ENCODE results near the gene PIK3R6.

Gene PIK3R6

DNA sequence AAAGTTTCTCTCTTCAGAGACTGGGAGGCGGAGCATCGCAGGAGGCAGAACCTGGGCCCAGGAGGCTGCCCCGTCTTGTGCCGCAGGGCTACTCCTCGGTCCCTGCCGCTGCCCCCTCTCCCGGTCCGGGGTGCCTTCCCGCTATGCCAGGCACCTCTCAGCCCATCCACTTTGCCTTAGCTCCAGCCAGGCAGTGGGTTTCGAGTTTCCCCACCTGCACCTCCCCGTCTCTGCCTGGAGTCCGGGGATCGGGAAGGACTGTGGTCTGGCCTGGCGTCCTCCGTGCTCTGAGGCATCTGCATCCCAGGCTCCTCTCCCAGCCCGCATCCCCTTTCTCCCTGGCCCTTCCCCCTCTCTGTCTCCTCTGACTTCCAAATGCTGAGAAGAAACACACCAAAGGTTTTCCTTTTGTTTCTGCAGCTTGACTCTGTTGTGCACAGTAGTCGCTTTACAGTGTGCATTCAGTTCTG lies 26.8 kb upstream of the PIK3R6 start:
- DNase-seq, result no peak

DNA sequence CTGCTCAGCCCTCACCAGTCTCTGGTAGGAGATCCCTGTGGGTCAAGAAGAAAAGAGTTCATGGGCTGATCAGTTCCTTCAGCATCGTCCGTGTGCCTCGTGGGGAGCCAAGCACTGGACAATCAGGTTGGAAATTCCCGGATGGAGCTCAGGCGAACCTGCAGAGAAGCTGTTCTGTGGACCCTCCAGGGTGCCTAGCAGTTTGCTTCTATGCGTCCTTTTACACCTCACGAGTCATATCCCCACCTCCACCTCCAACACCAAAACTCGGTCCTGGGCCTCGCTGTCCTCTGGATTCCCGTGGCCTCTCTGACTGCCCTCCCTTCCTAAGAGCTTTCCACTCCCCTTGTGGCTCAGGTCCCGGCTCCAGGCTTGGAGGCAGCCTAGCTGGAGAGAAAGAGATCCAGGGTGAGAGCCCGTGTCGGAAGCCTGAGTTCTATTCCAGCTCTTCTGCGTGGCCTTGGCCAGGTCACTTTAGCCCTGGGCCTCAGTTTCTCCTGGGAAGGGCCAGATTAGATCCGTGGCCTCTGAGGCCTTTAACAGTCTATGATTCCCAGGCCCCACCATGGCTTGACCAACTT lies 26.2 kb upstream of the PIK3R6 start:
- no peak for DNase-seq

DNA sequence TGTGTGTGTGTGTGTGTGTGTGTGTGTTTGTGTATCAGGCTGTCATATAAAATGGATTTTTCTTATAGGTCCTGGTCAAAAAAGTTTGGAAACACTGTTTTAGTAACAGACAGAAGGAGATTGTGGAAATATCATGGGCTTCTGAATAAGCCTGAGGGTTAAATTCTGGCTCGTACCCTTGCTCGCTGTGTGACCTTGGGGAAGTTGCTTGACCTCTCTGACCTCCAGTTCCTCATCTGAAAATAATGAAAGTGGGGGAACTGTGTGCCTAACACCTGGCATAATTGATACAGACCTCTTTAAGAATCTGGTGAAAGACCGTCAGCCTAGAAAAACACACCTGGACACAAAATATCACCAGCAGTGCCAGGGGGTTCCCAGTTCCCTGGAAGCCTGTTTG lies 25.6 kb upstream of the PIK3R6 start:
- DNase-seq, result no peak

DNA sequence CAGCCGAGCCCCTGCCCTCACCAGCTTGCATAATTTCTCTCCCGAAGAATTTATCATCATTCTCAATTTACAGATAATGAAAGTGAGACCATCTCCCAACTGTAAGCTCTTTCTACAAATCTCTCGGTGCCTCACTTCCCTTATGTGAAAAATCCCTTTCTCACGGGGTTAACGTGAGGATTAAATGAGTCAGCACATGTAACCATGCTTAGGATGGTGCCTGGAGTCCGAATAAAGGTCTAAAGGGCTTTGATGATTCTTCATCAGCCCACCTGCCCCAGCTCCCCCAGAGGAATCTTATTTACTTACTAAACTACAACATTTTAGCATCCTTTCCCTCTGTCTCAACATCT lies 24.8 kb upstream of the PIK3R6 start:
- DNase-seq, result no peak

DNA sequence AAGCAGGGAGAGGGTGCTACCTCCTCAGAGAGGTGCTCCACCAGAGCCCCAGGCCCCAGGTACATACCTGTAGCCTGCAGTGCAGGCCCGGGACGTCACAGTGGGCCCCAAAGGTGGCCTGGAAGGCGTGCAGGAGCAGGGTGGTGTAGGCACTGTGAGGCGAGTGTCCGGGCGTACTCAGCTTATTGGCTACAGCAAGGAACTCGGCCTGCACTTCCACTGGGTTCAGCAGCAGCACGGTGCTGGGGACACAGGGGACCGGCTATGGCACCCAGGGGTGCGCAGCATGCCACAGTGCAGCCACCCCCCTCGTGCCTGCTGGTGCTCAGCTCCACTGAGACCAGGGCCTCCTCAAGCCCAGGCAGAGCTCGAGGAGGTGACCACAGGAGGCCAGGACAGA lies 23.2 kb upstream of the PIK3R6 start:
- no peak for DNase-seq

DNA sequence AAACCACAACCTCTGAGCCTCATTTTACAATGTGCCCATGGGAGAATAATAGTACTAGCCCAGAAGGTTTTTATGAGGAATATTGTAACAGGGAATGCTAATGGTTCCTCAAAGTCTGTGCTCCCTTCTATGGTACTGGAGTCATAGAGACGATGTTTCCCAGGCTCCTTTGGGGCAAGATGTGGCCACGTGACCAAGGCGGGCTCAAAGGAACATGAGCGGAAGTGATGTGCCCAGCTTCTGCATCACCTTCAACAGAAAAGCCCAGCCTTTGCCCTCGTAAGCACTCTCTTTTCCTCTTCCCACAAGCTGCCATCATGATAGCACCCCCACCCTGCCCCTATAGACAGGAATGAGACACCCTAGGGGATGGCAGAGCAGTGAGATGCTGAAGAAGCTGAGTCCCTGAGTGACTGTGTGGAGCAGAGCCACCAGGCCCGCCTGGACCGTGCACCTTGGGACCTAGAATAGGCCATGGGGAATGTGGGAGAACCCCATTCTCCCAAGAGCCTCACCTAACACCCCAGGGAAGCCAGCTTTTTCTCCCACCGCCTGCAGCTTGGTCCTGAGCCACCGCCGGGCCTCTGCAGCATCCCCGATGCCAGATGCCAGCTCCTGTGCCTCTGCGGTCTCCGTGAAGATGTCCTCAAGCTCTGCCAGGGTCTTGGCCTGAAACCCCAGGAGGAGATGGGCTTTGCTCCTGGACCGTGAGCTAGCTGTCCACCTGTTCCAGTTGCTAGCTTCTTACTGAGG lies 22.2 kb upstream of the PIK3R6 start:
- no peak for DNase-seq

- no peak for DNase-seq
These were observed 21.3 kb upstream of the PIK3R6 start for GRCh38 chr17:8888704-8889302.

DNA sequence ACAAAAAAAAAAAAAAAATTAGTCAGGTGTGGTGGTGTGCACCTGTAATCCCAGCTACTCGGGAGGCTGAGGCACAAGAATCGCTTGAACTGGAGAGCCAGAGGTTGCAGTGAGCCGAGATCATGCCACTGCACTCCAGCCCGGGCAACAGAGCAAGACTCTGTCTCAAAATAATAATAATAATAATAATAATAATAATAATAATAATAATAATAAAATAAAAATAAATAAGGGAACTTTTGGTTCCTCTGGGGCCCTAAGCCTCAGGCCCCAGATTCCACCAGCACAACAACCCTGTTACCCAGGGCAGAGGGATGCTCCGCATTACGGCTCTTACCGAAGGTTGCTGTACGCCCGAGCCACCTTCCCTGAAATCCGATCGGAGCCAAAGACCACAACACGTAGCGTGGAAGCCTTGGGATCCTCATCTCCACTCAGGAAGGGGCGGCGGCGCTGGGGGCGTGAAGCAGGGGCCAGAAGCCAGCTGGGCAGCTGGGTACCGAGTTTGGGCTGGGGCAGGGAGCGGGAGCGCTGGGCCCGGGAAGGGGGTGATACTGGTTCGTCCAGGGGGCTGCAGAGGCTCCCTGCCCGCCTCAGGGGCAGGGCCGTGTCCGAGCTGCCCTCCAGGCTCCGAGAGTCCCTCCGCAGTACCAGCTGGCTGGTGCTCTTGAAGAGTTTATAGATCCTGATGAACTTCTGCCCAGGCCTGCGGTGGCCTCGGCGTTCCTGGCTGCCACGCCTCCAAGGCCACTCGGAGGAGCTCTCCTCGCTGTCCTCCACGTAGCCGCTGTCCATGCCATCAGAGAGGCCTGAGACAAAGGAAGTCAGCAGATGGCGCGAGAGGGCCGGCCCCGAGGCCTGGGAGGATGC lies 20.6 kb upstream of the PIK3R6 start:
- DNase-seq, result no peak

- no peak for DNase-seq
These were observed 19.8 kb upstream of the PIK3R6 start for GRCh38 chr17:8887301-8887700.

- peak; percentile 57 for DNase-seq
These were observed 18.7 kb upstream of the PIK3R6 start for GRCh38 chr17:8885967-8886684.

DNA sequence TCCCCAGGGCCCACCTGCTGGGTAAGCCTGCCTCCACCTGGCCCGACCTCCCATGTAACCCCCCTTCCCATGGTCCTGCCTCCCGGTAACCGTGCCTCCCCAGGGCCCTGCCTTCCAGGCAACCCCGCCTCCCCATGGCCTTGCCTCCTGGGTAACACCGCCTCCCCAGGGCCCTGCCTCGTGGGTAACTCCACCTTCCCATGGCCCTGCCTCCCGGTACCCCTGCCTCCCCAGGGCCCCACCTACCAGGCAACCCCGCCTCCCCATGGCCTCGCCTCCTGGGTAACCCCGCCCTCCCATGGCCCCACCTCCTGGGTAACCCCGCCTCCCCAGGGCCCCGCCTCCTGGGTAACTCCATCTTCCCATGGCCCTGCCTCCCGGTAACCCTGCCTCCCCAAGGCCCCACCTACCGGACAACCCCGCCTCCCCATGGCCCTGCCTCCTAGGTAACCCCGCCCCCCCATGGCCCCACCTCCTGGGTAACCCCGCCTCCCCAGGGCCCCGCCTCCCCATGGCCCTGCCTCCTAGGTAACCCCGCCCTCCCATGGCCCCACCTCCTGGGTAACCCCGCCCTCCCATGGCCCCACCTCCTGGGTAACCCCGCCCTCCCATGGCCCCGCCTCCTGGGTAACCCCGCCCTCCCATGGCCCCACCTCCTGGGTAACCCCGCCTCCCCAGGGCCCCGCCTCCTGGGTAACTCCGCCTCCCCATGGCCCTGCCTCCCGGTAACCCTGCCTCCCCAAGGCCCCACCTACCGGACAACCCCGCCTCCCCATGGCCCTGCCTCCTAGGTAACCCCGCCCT lies 17.9 kb upstream of the PIK3R6 start:
- peak; percentile 67 for DNase-seq

DNA sequence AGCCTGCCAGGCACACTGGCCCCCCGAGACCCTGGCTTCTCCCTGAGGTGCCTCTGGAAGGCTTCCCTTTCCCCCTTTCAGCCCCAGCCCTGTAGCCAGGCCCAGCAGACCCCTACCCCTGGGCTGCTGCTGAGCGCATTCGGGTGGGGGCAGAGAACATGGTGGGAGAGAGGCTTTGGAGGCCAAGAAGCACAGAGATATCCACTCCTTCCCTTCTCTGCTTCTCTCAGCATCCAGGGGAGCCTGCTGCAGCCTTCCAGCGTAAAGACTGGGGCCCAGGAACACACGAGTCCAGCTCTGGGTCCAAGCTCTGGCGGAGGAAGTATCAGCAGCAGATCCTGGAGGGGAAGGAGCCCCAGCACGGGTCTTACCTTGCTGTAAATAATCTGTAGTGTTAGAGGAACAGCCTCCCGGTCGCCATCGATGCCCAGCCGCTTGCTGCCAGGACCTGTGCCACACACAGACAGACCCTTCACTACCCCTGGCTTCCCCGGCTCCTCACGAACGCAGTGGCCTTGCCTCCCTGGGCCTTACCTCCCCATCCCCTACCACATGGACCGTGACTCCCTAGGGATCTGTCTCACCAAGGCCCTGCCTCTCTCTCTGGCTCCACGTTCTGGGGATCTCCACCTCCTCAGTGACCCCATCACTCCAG lies 17.0 kb upstream of the PIK3R6 start:
- no peak for DNase-seq

- no peak for DNase-seq
These were observed 15.9 kb upstream of the PIK3R6 start for GRCh38 chr17:8883353-8883752.

- DNase-seq, result no peak
These were observed 14.1 kb upstream of the PIK3R6 start for GRCh38 chr17:8881606-8882005.

GRCh38 chr17:8880466-8880865 lies 13.0 kb upstream of the PIK3R6 start:
- DNase-seq, result no peak

DNA sequence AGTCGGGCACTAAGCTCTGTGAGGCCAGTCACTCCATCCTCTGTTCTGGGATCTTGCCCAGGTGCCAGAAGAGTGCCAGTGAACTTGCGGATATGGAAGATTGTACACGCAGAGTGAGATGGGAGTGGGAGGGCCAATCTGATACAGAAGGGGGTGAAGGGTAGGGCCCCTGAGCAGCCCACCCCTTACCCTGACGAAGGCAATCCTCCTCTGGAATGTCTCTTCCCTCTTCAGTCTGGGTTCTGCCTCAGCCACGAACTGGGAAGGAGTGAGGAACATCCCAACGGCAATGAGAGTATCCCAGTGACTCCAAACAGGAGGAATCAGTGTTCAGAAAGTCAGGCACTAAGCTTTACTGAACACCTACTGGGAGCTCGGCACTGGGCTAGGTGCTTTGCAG lies 11.9 kb upstream of the PIK3R6 start:
- DNase-seq, result no peak

DNA sequence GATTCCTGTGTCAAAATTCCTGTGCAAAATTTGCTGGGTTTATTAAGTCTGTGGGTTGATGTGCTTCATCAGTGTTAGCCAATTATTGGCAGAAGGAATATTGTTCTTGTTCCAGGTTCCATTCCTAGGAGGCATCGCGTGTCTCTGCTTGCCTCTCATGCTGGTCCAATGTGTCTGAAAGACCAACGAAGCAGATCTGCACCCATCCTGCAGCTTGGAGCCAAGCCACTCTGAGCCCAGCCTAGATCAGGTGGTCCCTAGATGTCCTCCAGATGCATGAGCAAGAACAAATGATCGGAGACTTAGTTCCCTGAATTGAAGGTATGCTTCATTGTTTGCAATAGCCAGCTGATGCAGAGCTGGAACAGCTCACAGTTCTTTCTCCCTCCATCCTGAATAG lies 10.5 kb upstream of the PIK3R6 start:
- no peak for DNase-seq

GRCh38 chr17:8875957-8876356 lies 8.5 kb upstream of the PIK3R6 start:
- DNase-seq, result no peak

DNA sequence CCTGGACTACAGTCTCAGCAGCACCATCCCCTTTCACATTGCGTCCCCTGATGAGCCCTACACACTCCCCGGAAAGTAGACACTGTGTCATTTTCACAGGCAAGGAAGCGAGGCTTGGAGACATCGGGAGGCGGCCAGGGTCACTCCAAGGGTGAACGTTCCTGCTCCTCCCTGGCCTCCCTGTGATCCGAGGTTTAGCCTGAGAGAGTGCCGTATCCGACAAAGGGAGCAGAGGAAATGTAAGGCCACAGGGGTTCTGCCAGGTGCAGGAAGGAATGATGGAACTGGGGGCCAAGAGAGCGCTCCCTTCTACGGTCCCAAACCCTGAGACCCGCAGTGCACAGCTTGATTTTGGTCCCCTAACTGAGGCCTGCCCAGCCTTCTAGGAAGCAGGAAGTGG lies 8.0 kb upstream of the PIK3R6 start:
- DNase-seq, result no peak

DNA sequence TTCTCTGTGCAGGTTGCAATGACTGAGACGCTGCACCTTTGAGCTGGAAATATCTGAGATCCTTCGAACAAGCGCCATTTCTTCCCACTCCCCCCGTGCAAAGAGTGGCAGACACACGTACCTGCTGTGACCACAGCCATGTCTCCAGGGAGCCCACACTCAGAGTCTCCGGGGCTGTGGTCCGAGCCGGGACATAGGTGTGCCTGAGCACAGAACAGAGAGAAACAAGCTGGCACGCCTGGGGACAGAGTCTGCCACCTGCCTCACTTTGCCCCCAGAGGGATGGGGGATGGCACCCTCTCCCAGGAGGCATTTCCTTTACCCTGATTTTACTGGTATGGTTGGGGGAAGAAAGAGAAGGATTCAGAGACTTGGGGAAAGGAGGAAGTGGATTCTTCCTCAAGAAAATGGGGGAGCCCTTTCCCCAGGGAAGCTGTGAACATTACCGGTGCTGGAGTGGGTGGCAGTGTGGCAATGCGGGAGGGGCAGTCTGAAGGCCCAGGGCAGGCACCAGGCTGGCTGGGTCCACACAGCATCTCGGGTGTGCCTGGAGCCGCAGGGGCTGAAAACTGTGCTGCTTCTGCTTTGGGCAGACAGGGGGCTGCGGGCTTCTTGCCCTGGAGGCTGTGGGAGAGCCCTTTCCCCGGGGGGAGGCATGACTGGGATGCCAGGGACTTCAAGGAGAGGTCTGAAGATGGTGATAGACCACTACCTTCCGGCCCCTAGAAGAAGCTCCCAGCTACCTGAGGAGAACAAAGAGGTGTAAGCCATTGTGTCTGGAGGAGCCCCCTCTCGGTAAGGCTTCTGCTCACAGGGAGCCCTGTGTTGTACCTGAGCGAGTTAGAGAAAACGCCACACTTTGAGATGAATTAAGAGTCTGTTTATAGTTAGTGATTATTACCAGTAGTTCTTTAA lies 6.6 kb upstream of the PIK3R6 start:
- DNase-seq, result no peak

Measured in NCI-H1048 (cell line).